Activated T-cell treated with anti-CD3 and anti-CD28 coated beads, Interleukin-2, amount 50 U/mL, for 48 hours (primary cell): Measurements from ENCODE around the gene USP11.
"Not testable (repeated sequence)": the region's sequence is repeated elsewhere in the genome, so short reads cannot be mapped to it uniquely, and the experiment has no call there.

Source experiments
- DNase-seq, 2 experiments: peaks; one replicate each; pipeline ENCODE4 v3.0.0-alpha.2; 2020

The USP11 gene

GRCh38 chrX:47248576-47248975 is 15.8 kb downstream of the USP11 start:
- no peak for DNase-seq

GRCh38 chrX:47250017-47250347 is 17.2 kb downstream of the USP11 start:
- no peak for DNase-seq

GRCh38 chrX:47257620-47258019 is 24.8 kb downstream of the USP11 start:
- not testable (repeated sequence) for DNase-seq

GRCh38 chrX:47264483-47265173 is 31.8 kb downstream of the USP11 start:
- DNase-seq, result peak in 1 of 2 experiments; percentile 29

GRCh38 chrX:47266643-47267042 is 33.8 kb downstream of the USP11 start:
- no peak for DNase-seq

- no peak for DNase-seq
Measured at GRCh38 chrX:47272013-47272408, 39.2 kb downstream of the USP11 start.

GRCh38 chrX:47273011-47273730 is 40.4 kb downstream of the USP11 start:
- no peak for DNase-seq

GRCh38 chrX:47278691-47279090 is 45.9 kb downstream of the USP11 start:
- DNase-seq, result no peak

- peak in 1 of 2 experiments; percentile 20 for DNase-seq
Measured at GRCh38 chrX:47283015-47283771, 50.4 kb downstream of the USP11 start.

- not testable (repeated sequence) for DNase-seq
Measured at GRCh38 chrX:47284616-47285015, 51.8 kb downstream of the USP11 start.

- DNase-seq, result no peak
Measured at GRCh38 chrX:47285836-47286320, 53.1 kb downstream of the USP11 start.

GRCh38 chrX:47293106-47293505 is 60.3 kb downstream of the USP11 start:
- DNase-seq, result no peak

GRCh38 chrX:47296766-47297365 is 64.1 kb downstream of the USP11 start:
- no peak for DNase-seq

GRCh38 chrX:47297874-47298273 is 65.1 kb downstream of the USP11 start:
- no peak for DNase-seq
